Kidney epithelial cell (primary cell): ENCODE measurements around the gene ABHD15. TPM values are rescaled to one million over a fixed set of nuclear protein-coding genes. Genes with fewer than 3 reads are reported as not detected.

ENCODE experiments used
- DNase-seq: peaks from one replicate; pipeline ENCODE4 v3.0.0-alpha.2; 2010; ENCODE audit warnings: low read depth
- H3K27me3 ChIP-seq: 2 replicates; pipeline ENCODE4 v1.6.0; 2011; ENCODE audit warnings: low read length; ENCODE audit not compliant: control insufficient read depth, insufficient read depth
- H3K36me3 ChIP-seq: 2 replicates; pipeline ENCODE4 v1.5.1; 2011; ENCODE audit warnings: low read length; ENCODE audit not compliant: control insufficient read depth, insufficient read depth
- H3K4me3 ChIP-seq: 2 replicates; pipeline ENCODE4 v1.5.1; 2011; ENCODE audit warnings: low read depth, mild to moderate bottlenecking, control low read depth, low read length
- CTCF ChIP-seq: IDR thresholded peaks from 2 replicates; pipeline ENCODE4 v1.5.1; 2011; ENCODE audit warnings: mild to moderate bottlenecking, moderate library complexity, low read length, control low read depth, inconsistent platforms; ENCODE audit not compliant: insufficient read depth, poor library complexity, severe bottlenecking
- total RNA-seq: library from RNA; depleted of rRNA; stranded (reverse); fragments of >200 nt; gene quantifications from 2 replicates; pipeline ENCODE4 v1.2.3, GENCODE V29; 2015

The ABHD15 gene
- total RNA-seq, 1 donor from 2014 or later = 8.3 TPM

- no peaks in the 10 kb centered on the region for H3K27me3 ChIP-seq
- peak overlapping the region; percentile 28 for H3K4me3 ChIP-seq
- DNase-seq = no peak
- H3K36me3 ChIP-seq = no peaks in the 10 kb centered on the region
- TF ChIP-seq CTCF = peak; percentile 99
Observed at GRCh38 chr17:29591737-29592608, 25.1 kb upstream of the ABHD15 start.

GRCh38 chr17:29591146-29591736, 24.4 kb upstream of the ABHD15 start:
- no peak for DNase-seq
- TF ChIP-seq CTCF = no peak
- H3K36me3 ChIP-seq = no peaks in the 10 kb centered on the region
- H3K27me3 ChIP-seq = no peaks in the 10 kb centered on the region
- peak overlapping the region; percentile 28 for H3K4me3 ChIP-seq

- peak overlapping the region; percentile 28 for H3K4me3 ChIP-seq
- no peak for DNase-seq
Observed at GRCh38 chr17:29590411-29591145, 23.7 kb upstream of the ABHD15 start.

GRCh38 chr17:29589524-29590410, 22.9 kb upstream of the ABHD15 start, which contains the start of gene GIT1:
Gene GIT1 (minus strand): TSS chr17:29589648. CDS start chr17:29589378, 270 bp downstream.
- TF ChIP-seq CTCF = no peak
- Histone ChIP-seq H3K4me3 (peak within 1 kb of the TSS; percentile 73), H3K36me3 (no peaks in the 10 kb centered on the region), H3K27me3 (no peaks in the 10 kb centered on the region)
- DNase-seq = no peak

More at GRCh38 chr17:29590411-29591145, 23.7 kb upstream of the ABHD15 start:
- TF ChIP-seq CTCF = no peak
- no peaks in the 10 kb centered on the region for H3K36me3 ChIP-seq
- no peaks in the 10 kb centered on the region for H3K27me3 ChIP-seq
